Adipose tissue (tissue), 3 donors: Measurements from ENCODE around the gene FOXL3. TPM values are rescaled to one million over a fixed set of nuclear protein-coding genes. Genes with fewer than 3 reads are reported as not detected.
"Not testable (repeated sequence)": the region's sequence is repeated elsewhere in the genome, so short reads cannot be mapped to it uniquely, and the experiment has no call there.

Experiments
- H3K27ac ChIP-seq: one replicate; pipeline ENCODE4 v1.5.1; 2013; ENCODE audit warnings: low read depth, low read length
- WGBS, 3 donors: extraction: QIAGEN DNeasy Blood & Tissue Kit; methylation state at CpG; one replicate each; pipeline ENCODE4 v1.1.7; 2013; 5-methylcytosine and 5-hydroxymethylcytosine counted together
- polyA plus RNA-seq, 3 donors: library from polyadenylated mRNA; stranded (reverse); fragments of 200-250 nt; gene quantifications; one replicate each; pipeline ENCODE4 v1.2.3, GENCODE V29; 2013
- donor health status: healthy with polysubstance abuse.
- donor health status: Bipolar disorder and iron deficiency.
- donor health status: healthy.

Gene FOXL3
- polyA plus RNA-seq, 3 donors, result not detected

DNA sequence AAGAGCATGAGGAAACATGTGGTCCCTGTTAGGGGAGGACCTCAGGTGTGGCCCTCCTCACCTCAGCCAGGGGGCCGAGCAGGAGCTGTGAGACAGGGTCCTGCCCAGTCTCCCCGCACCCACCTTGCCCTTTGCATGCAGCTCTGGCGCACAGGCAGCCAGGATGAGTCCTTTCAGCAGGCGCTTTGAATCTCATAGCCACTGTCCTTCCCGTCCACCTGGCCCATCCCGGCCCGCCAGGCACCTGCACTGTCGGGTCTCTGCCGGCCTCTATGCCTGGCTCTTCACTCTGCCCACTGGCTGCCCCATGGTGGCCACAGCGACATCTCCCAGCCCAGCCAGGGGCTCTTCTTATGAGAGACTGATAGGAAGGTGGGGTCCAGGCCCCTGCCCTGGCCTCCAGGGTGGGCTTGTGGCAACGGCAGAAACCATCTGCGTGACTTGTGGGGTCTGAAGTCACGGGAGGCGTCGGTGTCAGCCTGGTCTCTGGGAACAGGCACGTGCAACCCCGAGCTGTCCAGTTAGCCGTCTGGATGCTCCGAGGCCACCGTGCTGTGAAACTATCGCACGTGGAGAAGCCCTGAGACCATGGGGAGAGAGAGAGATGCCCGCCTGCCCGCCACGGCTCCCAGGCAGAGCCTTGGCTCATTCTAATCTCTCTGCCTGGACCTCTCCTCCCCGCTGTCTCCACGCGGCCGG lies 37.4 kb downstream of the FOXL3 start:
- H3K27ac ChIP-seq, result no peak overlapping the region
- WGBS, 3 donors, result 89 to 90% (median 90%) methylated on average over 29 of the region's 29 CpGs

DNA sequence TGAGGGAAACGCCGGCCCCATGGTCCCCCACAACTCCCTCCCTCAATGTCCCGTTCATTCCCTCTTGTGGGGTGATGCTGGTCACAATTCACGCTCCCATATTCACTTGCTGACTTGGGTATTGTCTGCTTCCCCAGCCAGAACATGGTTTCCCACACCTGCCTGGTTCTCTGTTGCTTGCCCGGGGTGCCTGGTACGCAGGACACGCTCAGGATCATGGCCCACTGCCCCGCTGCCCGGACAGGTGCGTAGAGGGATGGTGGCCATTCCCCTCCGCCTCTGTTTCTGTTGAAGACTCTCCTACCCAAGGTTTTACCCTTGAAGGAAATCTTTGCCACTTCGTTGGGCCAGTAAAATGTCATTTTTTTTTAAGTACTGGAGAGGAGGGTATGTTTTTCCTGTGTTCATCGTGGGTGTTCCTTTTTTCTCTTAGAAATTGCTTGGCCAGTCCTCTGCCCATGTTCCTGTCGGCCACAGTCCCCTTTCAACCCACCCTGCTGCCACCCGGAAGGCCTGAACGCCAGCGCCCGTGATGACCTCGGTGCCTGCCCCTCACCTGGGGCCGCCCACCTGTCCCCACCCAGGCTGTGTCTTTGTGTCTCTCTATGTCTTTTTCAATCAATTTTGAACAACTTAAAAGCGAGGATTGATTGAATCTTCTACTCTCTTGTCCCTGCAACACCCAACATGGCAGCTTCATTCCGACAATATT lies 38.2 kb downstream of the FOXL3 start:
- 84 to 92% (median 87%) methylated on average over 22 of the region's 22 CpGs for WGBS, 3 donors
- H3K27ac ChIP-seq, result no peak overlapping the region

DNA sequence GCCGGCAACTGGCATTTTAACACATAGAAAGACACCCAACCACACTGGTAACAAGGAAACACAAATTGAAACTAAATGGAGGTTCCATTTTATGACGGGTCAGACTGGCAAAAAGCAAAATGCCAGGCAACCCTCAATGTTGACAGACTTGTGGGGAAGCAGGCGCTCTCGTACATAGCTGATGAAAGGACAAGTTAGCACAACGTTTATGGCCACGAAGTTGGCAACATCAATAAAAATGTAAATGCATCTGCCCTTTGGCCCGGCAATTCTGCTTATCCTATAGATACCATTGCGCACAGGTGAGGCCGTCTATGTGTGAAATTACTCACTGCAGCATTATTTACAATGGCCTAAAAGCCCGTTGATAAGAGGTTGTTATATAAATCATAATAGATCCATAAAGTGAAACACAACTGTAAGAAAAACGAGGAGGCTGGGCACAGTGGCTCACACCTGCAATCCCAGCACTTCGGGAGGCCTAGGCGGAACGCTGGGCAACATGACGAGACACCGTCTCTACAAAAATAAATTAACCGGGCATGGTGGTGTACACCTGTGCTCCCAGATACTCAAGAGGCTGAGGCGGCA lies 39.8 kb downstream of the FOXL3 start:
- 75 to 88% (median 84%) methylated on average over 18 of the region's 18 CpGs for WGBS, 3 donors
- no peak overlapping the region for H3K27ac ChIP-seq

DNA sequence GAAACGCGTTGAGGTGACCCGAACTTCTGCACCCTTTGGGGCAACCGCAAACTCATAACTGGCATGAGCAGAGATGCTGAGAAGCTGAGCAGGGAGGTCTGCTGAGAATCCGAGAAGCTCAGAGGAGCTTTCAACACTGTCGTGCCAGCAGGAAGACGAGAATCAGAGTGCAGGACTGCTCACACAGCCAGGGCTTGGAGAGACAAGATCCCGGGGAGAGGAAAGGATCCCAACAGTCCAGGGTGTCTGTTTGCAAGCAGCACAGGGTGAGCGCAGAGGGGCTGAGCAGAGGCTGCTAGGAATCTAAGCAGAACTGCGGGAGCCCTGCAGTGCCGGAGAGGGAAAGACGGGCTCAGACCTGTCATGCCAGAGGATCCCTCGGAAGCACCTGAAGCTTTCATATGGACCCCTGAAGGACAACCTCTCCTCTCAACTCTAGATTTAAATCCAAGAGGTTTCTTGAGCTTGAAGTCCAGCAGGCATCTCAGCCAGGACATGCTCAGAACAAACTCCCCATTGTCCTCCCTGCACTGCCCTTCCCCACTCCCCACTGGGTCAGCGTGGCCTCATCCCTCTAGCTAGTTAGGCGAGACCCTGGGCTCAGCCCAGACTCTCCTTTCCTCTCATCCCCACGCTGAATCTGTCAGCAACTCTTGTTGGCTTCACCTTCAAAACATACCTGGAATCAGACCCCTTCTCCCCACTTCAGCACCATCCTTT lies 40.7 kb downstream of the FOXL3 start:
- H3K27ac ChIP-seq, result no peak overlapping the region
- WGBS, 3 donors, result 83 to 93% (median 89%) methylated on average over 16 of the region's 16 CpGs

DNA sequence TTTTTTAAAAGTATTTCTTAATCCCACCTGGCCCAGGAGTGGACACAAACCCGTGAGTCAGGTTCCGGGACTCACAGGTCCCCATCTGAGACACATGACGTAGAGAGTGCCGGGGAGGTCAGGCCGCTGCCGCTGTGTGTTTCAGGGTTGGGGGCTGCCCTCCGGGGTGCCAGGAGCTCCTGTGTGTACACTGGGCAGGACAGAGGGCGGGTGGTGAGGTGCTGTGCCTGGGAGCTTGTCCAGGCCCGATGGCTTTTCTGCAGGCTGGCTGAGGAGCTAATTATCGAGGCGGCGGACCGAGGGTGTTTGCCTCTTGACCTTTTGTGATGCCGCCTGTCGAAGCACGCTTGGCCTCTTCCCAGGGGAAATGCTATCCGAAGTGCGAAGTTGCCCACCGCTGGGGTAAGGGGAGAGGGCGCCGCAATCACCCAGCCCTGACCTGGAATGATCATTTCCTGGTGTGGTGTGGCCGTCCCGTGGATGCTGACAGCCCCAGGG lies 42.1 kb downstream of the FOXL3 start:
- WGBS, 3 donors, result 49 to 68% (median 57%) methylated on average over 23 of the region's 23 CpGs
- H3K27ac ChIP-seq, result no peak overlapping the region

DNA sequence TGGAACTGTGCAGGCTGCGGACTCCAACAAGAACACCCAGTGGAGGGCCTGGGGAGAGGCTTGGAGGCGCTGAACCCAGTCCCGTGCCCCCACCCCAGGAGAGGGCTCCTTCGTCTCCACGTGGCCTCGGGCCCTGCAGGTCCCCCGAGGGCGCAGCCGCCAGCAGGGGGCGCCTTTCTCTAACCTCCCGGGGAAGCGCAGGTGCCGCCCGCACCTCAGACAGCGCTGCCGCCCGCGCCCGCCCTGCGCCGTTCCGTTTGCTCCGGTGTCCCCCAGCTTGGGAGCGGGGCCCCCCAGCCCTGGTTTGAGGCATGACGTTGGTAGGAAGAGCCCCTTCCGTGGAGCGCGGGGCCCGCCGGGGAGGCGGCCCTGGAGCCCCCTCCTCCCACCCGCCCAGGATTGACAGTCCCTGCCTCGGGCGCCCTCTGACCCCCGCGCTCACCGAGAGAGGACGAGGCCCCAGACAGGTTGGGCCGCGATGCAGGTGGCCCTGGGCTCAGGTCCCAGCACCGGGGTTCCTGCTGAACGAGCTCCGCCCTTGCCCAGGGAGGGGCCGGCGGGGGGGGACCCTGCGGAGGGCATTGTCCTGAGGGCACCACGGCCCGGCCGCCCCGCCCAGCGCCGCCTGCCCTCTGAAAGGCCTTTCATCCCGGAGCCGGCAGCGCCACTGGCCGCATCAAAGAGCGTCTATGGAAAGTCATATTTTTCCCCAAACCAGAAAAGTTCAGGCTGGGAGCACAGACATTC lies 42.8 kb downstream of the FOXL3 start:
- H3K27ac ChIP-seq, result no peak overlapping the region
- WGBS, 3 donors, result 3 to 7% (median 4%) methylated on average over 49 to 57 of the region's 57 CpGs

DNA sequence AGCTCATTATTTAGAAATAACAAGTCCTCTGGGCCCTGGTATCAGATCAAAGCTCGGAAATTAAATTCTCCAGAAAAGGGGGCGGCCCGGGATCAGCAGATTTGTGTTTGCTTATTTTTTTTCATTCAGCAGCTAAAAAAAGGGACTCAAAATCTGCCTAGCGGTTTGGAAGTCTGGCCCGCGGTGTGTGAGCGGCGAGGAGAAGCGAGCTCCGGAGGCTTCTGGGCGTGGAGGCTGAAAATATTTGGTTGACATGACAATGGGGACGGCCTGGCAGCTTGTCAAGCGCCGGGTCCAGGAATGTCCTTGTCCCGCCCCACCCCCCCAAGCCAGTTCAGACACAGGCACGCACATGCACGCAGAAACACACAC lies 43.4 kb downstream of the FOXL3 start:
- WGBS, 3 donors, result 21 to 39% (median 33%) methylated on average over 17 of the region's 17 CpGs
- no peak overlapping the region for H3K27ac ChIP-seq

DNA sequence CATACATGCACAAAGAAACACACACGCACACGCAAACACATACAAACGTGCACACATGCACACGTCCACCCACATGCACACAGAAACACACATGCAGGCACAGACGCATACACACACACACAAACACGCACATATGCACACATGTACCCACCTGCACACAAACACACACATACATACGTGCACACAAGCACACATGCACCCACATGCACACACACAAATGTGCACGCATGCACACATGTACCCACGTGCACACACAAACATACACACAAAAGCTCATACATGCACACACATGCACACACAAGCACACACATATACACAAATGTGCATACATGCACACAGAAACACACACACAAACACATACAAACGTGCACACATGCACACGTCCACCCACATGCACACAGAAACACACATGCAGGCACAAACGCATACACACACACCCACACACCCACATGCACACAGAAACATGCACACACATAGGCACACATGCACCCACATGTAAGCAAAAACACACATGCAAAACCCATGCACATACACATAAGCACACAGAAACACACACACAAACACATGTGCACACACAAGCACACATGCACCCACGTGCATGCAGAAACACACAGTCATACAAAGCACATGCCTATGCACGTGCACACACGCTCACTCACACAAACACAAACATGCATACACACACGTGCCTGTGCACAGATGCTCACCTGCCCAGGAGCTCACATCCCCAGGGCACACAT lies 44.8 kb downstream of the FOXL3 start:
- WGBS, 3 donors, result 92 to 95% (median 94%) methylated on average over 16 of the region's 16 CpGs
- no peak overlapping the region for H3K27ac ChIP-seq

DNA sequence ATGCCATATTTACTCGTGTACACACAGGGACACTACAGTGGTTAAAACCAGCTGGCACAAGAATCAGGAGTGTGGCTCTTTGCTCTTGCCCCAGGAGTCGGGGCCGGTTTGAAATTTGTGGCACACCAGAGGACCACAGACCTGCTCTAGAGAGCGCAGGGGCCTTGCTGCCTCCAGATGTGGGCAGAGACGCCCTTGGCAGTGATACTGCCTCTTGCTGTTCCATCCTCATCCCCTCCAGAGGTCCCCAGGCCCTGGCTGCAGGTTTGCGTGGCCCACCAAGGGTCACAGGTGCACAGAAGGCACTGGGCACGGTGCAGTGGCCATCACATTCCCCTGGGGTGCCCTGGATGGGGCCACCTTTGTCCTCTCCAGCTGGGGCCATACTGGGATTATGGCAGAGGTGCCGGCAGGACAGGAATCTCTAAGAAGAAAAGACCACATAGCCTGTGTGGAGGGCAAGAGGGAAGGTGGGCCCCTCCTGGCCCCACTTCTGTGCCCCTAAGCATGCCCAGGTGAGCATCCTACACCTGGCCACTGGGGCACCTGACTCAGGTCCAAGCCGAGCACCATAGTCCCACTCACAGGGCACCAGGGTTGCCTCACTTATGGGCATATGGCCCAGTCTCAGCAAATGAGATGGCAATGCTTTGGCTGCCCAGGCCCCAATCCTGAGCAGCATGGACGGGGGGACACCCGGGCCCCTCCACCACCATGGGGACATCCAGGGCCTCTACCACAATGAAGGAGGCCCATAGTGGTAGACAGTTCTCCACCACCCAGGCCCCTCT lies 45.6 kb downstream of the FOXL3 start:
- 91 to 93% (median 93%) methylated on average over 11 of the region's 11 CpGs for WGBS, 3 donors
- no peak overlapping the region for H3K27ac ChIP-seq

DNA sequence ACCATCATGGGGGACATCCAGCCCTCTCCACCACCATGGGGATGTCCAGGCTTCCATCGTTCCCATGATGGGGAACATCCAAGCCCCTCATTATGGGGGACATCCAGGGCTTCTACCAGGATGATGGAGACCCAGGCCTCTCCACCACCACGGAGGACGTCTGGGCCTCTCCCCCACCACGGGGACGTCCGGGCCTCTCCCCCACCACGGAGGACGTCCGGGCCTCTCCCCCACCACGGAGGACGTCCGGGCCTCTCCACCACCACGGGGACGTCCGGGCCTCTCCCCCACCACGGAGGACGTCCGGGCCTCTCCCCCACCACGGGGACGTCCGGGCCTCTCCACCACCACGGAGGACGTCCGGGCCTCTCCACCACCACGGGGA lies 46.2 kb downstream of the FOXL3 start:
- 90 to 98% (median 92%) methylated on average over 17 to 25 of the region's 25 CpGs for WGBS, 3 donors

DNA sequence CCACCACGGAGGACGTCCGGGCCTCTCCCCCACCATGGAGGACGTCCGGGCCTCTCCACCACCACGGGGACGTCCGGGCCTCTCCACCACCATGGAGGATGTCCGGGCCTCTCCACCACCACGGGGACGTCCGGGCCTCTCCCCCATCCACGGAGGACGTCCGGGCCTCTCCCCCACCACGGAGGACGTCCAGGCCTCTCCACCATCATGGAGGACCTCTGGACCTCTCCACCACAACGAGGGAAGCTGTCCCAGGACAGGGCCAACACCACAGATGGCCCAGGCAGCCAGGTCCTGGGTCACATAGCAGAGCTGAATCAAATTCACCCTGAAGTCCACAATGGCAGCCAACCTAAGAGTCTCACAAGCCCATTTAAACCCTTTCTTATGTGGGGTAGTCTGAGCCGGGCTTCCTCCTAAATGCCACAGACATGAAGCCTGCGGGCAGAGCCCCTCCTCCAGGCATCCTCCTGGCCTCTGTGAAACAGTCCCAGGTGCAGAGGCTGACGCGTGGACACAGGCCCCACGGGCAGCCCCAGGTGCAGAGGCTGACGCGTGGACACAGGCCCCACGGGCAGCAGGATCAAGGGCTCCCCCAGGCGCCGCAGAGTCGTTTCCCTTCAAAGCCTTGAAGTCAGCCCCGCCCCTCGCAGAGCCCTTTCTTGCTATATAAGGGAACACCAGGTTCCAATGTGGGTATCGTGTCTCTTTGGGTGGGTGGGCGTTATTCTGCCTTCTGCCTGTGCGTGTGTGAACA lies 47.0 kb downstream of the FOXL3 start:
- H3K27ac ChIP-seq, result no peak overlapping the region
- WGBS, 3 donors, result 88 to 90% (median 89%) methylated on average over 26 to 34 of the region's 34 CpGs

More for the DNA sequence above, 46.2 kb downstream of the FOXL3 start:
- not testable (repeated sequence) for H3K27ac ChIP-seq

DNA sequence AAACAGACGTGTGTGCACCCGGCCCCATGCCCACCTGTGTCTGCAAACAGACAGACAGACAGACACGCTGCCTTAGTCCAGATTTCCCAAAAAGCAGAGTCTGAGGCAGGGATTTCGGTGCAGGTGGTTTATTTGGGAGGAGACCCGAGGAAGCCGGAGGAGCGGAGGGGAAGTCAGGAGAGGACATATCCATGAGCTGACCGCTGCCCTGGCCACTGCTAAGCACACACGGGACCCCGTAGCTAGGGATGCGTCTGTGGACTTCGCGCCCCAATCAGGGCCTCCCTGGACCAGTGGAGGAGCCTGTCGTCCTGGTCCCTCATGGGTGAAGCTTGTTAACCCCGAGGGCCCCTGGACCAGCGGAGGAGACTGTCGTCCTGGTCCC lies 47.6 kb downstream of the FOXL3 start:
- 86 to 91% (median 88%) methylated on average over 17 of the region's 17 CpGs for WGBS, 3 donors
- no peak overlapping the region for H3K27ac ChIP-seq

DNA sequence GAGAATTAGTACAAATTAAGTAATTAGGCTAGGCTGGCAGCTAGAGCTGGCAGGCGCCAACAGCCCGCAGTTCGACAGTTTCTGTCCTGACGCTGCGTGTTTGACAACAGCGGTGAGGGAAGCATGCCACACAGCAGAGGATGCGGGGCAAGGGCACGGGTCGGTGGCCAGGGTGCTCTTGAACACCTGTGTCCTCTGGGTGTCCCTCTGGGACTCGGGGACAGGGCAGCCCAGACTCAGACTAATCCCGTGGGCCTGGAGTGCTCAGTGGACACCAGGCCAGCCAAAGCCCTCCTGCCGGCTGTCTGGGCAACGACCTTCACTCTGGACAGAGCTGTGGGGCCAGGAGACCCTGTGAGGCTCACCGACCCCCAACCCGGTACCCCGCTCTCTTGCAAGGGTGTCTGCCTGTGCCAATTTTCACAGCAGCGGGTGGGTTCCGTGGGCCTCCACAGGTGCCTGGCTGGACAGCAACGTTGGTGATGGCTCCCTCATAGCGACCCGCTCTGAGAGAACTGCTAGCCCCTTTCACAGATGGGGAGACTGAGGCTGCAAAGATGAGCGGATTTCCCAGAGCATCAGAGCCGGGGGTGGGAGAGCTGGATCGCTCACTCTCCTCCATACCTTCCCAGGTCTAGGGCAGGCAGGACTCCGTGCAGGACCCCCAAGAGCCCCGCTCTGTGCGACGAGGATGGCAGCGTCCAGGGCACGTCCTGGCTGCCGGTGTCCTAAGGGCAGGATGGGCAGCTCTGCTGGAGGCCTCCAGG lies 48.5 kb downstream of the FOXL3 start:
- H3K27ac ChIP-seq, result no peak overlapping the region
- 91 to 94% (median 93%) methylated on average over 31 of the region's 31 CpGs for WGBS, 3 donors

DNA sequence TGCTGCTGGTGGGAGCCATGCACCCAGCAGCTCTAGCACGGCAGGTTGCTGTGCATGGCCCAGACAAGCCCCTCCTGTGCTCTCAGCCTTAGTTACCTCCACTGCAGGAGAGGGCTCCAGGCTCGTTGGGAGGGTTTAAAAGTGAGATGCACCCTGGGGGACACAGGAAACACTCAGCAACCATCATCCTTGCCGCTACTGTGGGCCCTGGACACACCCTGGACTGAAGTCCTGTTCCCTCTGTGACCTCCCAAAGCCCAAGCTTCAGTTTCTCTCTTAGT lies 49.0 kb downstream of the FOXL3 start:
- WGBS, 3 donors, result 77 to 95% (median 84%) methylated on average over 3 of the region's 3 CpGs

DNA sequence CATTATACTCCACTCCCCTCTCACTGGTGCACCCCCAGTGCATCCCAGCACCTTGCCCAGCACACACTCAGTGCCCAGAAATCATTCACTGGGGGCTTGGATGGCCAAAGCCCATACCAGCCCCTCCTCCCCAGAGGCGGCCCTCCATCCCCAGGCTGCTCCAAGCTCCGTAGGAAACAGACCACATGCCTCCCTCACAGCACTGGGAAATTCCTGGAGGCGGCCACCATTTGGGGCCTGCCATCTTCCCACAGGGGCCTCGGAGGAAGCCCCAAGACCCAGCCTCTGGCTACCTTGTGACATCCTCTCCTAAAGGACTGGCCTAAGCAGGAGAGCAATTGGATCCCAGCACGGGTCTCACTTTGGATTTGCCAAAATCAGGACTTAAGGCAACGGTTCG lies 49.7 kb downstream of the FOXL3 start:
- 82 to 88% (median 86%) methylated on average over 7 of the region's 7 CpGs for WGBS, 3 donors
- no peak overlapping the region for H3K27ac ChIP-seq

More for the DNA sequence above, 49.0 kb downstream of the FOXL3 start:
- no peak overlapping the region for H3K27ac ChIP-seq
